Cardiac fibroblast (primary cell): ENCODE measurements around the gene CD74.

Experiments
- DNase-seq, 2 donors: peaks; one replicate each; pipeline versions ENCODE4 v3.0.0 to v3.0.0-alpha.2; 2010; ENCODE audit warnings: low read depth in 2 of 2
- H3K4me3 ChIP-seq, 2 donors: replicated peaks in 1 of 2; 1 replicate in 1 of 2; 2 replicates in 1 of 2; pipeline ENCODE4 v1.5.1; 2011; ENCODE audit warnings: low read depth in 2 of 2, low read length in 2 of 2, mild to moderate bottlenecking in 2 of 2, moderate library complexity in 1 of 2
- TF ChIP-seq, protein P1 (sequence below): IDR thresholded peaks from one replicate; pipeline ENCODE4 v1.5.1; 2011; ENCODE audit warnings: low read depth, mild to moderate bottlenecking, low read length, inconsistent platforms

CD74 gene

GRCh38 chr5:150412319-150413175, at the start of gene CD74:
TSS of gene CD74 (minus strand) at chr5:150412910. CDS start at chr5:150412749, 161 bp downstream.
- DNase-seq = peak; percentile 31 to 49
- TF ChIP-seq, protein P1, sequence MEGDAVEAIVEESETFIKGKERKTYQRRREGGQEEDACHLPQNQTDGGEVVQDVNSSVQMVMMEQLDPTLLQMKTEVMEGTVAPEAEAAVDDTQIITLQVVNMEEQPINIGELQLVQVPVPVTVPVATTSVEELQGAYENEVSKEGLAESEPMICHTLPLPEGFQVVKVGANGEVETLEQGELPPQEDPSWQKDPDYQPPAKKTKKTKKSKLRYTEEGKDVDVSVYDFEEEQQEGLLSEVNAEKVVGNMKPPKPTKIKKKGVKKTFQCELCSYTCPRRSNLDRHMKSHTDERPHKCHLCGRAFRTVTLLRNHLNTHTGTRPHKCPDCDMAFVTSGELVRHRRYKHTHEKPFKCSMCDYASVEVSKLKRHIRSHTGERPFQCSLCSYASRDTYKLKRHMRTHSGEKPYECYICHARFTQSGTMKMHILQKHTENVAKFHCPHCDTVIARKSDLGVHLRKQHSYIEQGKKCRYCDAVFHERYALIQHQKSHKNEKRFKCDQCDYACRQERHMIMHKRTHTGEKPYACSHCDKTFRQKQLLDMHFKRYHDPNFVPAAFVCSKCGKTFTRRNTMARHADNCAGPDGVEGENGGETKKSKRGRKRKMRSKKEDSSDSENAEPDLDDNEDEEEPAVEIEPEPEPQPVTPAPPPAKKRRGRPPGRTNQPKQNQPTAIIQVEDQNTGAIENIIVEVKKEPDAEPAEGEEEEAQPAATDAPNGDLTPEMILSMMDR = no peak
- peak within 1 kb of the TSS in 1 of 2 donors; percentile 5 for H3K4me3 ChIP-seq

DNA sequence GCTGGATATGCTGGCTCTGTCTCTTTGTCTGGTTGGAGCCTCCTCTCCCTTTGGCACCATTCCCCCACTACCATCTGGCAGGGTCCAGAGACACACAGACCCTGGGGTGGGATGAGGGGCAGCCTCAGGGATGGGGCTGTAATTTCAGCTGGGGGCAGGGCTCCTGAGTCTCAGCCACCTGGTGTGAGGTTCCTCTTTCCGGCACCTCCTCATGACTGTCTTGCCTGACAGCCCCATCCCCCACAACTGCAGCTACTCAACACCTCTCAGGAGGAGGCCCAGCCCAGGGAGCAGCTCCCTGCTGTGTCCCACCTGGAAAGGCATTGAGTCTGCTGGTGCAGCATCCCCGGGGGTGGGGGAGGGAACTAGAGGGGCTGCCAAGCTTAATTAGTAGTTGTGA, 48.5 kb upstream of the CD74 start:
- TF ChIP-seq, protein P1 = no peak
- no peak overlapping the region for H3K4me3 ChIP-seq
- no peak for DNase-seq

GRCh38 chr5:150460781-150461180, 48.1 kb upstream of the CD74 start:
- TF ChIP-seq, protein P1 = no peak
- no peak overlapping the region for H3K4me3 ChIP-seq
- no peak for DNase-seq

GRCh38 chr5:150458802-150459557, 46.3 kb upstream of the CD74 start:
- peak; percentile 64 to 66 for DNase-seq
- H3K4me3 ChIP-seq = peak overlapping the region in 1 of 2 donors; percentile 10
- TF ChIP-seq, protein P1 = peak; percentile 78

GRCh38 chr5:150457562-150458240, 45.0 kb upstream of the CD74 start:
- no peak for DNase-seq
- TF ChIP-seq, protein P1 = no peak

DNA sequence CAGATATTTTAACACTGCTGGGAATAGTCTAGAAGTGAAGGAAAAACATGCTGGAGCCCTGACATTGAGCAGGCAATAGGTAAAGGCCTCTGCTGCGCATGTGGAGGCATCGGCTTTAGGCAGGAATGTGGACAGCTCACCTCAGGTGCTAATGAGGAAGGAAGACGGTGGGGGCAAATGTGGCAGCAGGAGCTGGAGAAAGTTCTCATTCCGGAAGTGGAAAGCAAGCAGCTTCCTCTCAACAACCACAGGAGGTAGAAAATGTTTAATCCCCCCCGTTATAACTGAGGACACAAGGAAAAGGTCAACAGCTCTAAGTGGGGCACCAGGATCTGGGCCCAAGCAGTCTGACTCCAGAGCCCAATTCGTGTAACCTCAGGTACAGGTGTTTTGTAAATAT, 44.4 kb upstream of the CD74 start:
- TF ChIP-seq, protein P1 = no peak
- DNase-seq = no peak
- no peak overlapping the region for H3K4me3 ChIP-seq

More at GRCh38 chr5:150457562-150458240, 45.0 kb upstream of the CD74 start:
- H3K4me3 ChIP-seq = no peak overlapping the region
